Measurements from ENCODE around the gene BDKRB2.

Gene BDKRB2

DNA sequence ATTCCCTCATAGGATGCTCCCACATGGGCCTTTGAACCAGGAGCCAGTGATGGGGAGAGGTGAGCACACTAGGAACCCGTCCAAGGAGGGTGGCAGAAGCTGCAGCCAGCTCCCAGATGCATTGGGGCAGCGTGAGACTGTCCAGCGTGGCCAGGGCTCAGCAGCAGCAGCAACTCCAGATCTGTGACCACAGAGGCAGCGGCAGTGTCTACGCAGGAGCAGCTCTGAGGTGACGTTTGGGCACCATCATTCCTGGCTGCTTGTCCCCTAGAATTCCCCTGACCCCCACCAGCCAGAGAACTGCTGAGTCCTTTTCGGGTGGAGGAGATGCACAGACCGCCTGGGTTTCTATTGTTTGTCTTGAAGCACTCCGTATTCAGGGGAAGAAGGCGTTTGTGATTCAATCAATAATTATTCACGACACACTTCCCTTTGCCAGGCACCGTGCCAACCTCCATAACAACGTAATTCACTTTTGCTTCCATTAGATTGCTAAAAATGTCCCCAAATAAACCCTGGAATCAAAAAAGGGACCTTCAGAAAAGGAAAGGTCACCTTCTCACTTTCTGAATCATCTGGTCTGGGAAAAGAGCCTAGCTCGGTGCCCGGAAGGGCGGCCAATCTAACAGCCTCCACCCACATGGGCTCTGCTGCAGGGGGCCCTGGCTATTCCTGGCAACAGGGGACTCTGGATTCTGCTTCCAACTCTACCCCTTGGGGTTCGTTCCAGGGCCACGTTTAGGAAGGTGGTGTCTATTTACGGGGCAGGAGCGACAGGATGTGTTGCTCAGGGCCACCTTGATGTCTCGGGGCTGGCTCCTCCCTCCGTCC is 11.4 kb upstream of the BDKRB2 start:
- Histone ChIP-seq H3K27me3 (ENCODE audit: insufficient read depth, low read length) (no peaks in the 10 kb centered on the region), H3K4me1 (ENCODE audit: insufficient read depth, low read length) (peaks cover 25% of the 10 kb centered on the region), H3K9ac (ENCODE audit: low read depth, low read length) (no peak overlapping the region), H3K9me3 (ENCODE audit: insufficient read depth, low read depth, low read length) (no peaks in the 10 kb centered on the region), H3K36me3 (ENCODE audit: insufficient read depth, low read length) (no peaks in the 10 kb centered on the region), H3K4me3 (ENCODE audit: low read length) (no peak overlapping the region), H3K27ac (ENCODE audit: low read depth, low read length) (no peak overlapping the region)
- 84% methylated on average over 22 of the region's 22 CpGs for whole genome bisulfite sequencing

DNA sequence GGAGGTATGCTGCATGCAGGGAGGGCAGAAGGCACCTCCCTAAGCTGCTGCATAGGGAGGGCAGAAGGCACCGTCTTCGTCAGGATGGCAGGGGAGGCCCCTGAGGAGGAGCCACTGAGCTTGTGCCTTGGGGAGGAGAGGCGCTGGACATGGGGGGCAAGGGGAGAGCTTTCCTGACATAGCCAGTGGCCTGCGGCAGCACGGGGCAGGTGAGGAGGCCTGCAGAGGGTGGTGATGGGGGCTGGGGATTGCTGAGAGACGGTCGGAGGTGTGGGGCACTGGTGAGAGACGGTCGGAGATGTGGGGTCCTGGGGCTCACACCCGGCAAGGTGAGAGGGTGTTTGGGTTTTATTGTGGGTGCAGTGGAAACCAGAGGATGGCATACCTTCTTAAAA is 10.4 kb upstream of the BDKRB2 start:
- H3K27ac ChIP-seq (ENCODE audit: low read depth, low read length) = no peak overlapping the region
- H3K27me3 ChIP-seq (ENCODE audit: insufficient read depth, low read length) = no peaks in the 10 kb centered on the region
- no peaks in the 10 kb centered on the region for H3K36me3 ChIP-seq (ENCODE audit: insufficient read depth, low read length)
- peaks cover 25% of the 10 kb centered on the region for H3K4me1 ChIP-seq (ENCODE audit: insufficient read depth, low read length)
- no peaks in the 10 kb centered on the region for H3K9me3 ChIP-seq (ENCODE audit: insufficient read depth, low read depth, low read length)
- H3K9ac ChIP-seq (ENCODE audit: low read depth, low read length) = no peak overlapping the region
- 95% methylated on average over 10 of the region's 10 CpGs for WGBS
- no peak overlapping the region for H3K4me3 ChIP-seq (ENCODE audit: low read length)

DNA sequence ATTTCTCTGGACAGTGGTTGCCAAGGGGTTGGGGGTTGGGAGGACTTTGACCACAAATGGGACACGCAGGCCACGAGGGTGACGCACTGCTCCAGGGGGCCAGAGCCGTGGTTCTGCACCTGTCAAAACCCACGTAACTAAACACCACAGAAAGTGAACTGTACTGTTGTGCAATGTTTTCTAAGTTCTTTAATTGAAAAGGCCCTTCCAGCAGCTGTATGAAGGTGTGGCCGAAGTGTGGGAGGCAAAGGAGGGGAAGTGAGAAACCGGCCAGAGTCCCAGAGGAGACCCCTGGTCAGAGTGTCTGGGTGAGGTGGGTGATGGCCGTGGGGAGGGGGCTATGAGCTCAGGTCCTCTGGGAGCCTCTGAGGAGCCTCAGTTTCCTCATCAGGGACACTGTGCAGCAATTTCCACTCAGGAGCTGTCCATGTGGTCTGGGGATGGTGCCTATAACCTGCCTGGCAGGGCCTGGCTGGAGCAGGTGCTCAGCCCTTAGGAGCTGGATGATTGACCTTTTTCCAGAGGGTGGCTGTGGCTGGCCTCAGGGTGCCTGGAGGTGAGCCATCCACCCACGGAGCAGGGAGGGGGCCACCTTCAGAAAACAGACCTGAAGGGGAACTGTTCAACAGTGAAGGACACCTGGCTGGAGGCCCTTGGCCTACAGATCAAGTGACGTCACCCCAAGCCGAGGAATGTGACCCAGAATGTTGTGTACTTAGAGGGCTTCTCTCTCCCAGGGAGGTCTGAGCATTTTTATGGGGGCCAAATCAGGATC is 9.8 kb upstream of the BDKRB2 start:
- 90% methylated on average over 11 of the region's 11 CpGs for WGBS

DNA sequence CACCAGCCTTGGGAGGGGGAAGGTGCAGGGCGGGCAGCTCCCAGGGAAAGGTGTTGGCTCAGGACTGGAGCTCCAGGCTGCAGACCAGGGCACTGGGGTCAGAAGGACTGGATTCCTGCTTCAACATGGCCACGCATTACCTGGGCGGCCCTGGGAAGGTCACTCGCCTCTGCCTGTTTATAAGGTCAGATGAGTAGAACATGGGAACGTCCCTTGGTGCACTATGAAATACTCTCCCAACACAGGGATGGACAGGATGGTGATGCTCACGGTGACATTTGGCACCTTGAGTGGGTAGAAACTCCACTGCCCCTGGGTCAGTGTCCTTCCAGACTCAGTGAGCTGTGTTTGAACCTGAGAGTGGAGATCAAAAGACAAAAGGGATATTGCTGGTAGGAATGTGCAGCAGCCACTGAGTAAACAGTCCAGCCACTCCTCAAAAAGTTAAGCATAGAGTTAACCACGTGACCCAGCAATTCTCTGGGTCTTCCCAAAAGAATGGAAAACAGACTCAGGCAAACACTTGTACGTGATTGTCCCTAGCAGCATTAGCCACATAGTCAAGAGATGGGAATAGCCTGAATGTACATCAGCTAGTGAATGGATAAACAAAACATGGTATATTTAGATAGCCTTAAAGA is 9.1 kb upstream of the BDKRB2 start:
- 96% methylated on average over 8 of the region's 8 CpGs for WGBS
- H3K9ac ChIP-seq (ENCODE audit: low read depth, low read length) = no peak overlapping the region
- H3K27ac ChIP-seq (ENCODE audit: low read depth, low read length) = no peak overlapping the region
- H3K4me3 ChIP-seq (ENCODE audit: low read length) = no peak overlapping the region
- peaks cover 25% of the 10 kb centered on the region for H3K4me1 ChIP-seq (ENCODE audit: insufficient read depth, low read length)
- no peaks in the 10 kb centered on the region for H3K27me3 ChIP-seq (ENCODE audit: insufficient read depth, low read length)
- H3K9me3 ChIP-seq (ENCODE audit: insufficient read depth, low read depth, low read length) = no peaks in the 10 kb centered on the region
- no peaks in the 10 kb centered on the region for H3K36me3 ChIP-seq (ENCODE audit: insufficient read depth, low read length)

More for the DNA sequence above, 9.8 kb upstream of the BDKRB2 start:
- Histone ChIP-seq H3K36me3 (ENCODE audit: insufficient read depth, low read length) (no peaks in the 10 kb centered on the region), H3K4me1 (ENCODE audit: insufficient read depth, low read length) (peaks cover 25% of the 10 kb centered on the region), H3K9me3 (ENCODE audit: insufficient read depth, low read depth, low read length) (no peaks in the 10 kb centered on the region), H3K27ac (ENCODE audit: low read depth, low read length) (no peak overlapping the region), H3K27me3 (ENCODE audit: insufficient read depth, low read length) (no peaks in the 10 kb centered on the region), H3K4me3 (ENCODE audit: low read length) (no peak overlapping the region), H3K9ac (ENCODE audit: low read depth, low read length) (no peak overlapping the region)

DNA sequence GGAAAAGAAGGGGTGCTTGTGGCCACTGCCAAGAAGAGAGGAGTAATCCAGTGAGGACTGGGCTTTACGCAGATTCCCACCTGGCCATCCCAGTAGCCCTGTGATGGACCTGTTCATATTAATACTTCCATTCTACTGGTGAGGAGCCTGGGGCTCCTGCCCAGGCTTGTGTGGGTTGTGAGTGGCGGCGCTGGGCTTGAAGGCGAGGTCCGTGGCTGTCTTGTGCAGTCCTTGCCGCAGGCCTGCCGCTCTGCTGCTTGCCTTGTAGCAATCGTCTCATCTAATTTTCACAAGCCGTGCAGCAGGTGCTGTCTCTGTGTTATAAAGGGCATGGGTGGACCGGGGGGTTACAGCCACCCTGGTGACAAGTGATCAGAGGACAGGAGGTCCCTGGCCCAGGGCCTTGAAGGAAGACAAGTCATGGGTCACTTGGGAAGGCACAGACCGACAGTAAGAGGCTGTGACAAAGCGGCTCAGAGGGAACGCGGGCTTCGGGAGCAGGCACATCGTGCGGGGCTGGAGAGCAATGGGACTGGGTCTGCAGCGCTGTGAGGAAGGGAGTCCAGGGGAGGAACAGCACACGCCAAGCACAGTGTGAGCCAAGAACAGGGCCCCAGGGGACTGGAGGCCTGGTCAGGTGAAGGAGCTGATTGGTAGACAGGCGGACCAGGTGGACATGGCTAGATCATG is 7.3 kb upstream of the BDKRB2 start:
- Histone ChIP-seq H3K4me1 (ENCODE audit: insufficient read depth, low read length) (peaks cover 14% of the 10 kb centered on the region), H3K36me3 (ENCODE audit: insufficient read depth, low read length) (no peaks in the 10 kb centered on the region), H3K9me3 (ENCODE audit: insufficient read depth, low read depth, low read length) (no peaks in the 10 kb centered on the region), H3K4me3 (ENCODE audit: low read length) (no peak overlapping the region), H3K27ac (ENCODE audit: low read depth, low read length) (no peak overlapping the region), H3K27me3 (ENCODE audit: insufficient read depth, low read length) (no peaks in the 10 kb centered on the region), H3K9ac (ENCODE audit: low read depth, low read length) (no peak overlapping the region)
- 96% methylated on average over 20 of the region's 20 CpGs for WGBS

DNA sequence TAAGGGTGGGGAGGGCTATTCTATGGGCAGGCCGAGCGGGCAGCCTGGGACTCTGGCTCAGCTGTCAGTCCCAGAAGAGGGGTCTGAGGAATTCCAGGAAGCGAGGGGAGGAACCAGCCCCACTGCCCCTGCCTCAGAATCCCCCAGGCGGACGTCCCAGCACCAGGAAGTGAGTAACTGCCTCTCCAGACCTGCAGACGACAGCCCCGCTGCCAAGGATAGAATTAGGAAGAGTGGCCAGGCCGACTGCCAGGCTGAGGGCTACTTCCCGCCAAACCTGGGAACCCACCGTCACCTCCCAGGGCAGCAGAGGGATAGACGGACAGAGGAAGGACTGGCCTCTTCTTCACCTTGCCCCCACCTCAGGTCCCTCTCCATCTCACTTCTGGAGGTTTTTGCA is 6.7 kb upstream of the BDKRB2 start:
- H3K27me3 ChIP-seq (ENCODE audit: insufficient read depth, low read length) = no peaks in the 10 kb centered on the region
- H3K9me3 ChIP-seq (ENCODE audit: insufficient read depth, low read depth, low read length) = no peaks in the 10 kb centered on the region
- 84% methylated on average over 11 of the region's 11 CpGs for WGBS
- no peak overlapping the region for H3K4me3 ChIP-seq (ENCODE audit: low read length)
- no peaks in the 10 kb centered on the region for H3K36me3 ChIP-seq (ENCODE audit: insufficient read depth, low read length)
- no peak overlapping the region for H3K9ac ChIP-seq (ENCODE audit: low read depth, low read length)
- H3K4me1 ChIP-seq (ENCODE audit: insufficient read depth, low read length) = peaks cover 8% of the 10 kb centered on the region
- no peak overlapping the region for H3K27ac ChIP-seq (ENCODE audit: low read depth, low read length)

DNA sequence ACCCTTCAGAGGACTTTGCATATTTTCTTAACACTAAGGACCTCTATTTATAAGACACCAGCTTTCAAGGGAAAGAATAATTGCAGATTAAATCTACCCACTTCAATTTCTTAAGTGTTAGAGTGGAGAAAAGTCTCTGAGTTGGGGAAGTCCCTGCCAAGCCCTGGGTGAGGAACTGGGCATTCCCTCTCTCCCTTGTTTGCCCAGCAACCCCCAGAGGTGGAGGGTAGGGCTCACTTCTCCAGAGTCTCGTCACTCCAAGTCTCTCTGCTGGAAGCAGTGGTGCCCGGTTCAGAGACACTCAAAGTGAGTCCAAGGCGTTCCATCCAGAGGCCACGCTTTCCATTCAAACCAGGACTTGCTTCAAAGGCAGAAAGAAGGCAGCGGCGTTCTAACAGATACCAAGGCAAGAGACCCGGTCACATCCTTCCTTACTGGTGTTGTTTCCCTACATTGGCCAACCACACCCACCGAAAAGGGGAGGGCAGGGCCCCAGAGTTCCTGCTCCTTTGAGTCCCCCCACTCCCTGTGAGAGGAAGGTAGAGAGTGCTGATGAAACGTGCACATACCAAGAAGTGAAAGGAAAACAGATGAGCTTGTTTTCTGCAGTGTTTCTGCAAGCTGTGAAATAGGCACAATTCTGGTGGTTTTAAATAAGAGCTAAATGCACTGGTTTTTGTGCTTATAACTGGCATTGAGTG is 6.1 kb upstream of the BDKRB2 start:
- Histone ChIP-seq H3K4me3 (ENCODE audit: low read length) (no peak overlapping the region), H3K4me1 (ENCODE audit: insufficient read depth, low read length) (peaks cover 2% of the 10 kb centered on the region), H3K27me3 (ENCODE audit: insufficient read depth, low read length) (peaks cover 3% of the 10 kb centered on the region), H3K9me3 (ENCODE audit: insufficient read depth, low read depth, low read length) (no peaks in the 10 kb centered on the region), H3K36me3 (ENCODE audit: insufficient read depth, low read length) (no peaks in the 10 kb centered on the region), H3K27ac (ENCODE audit: low read depth, low read length) (no peak overlapping the region), H3K9ac (ENCODE audit: low read depth, low read length) (no peak overlapping the region)
- WGBS = 70% methylated on average over 9 of the region's 9 CpGs

DNA sequence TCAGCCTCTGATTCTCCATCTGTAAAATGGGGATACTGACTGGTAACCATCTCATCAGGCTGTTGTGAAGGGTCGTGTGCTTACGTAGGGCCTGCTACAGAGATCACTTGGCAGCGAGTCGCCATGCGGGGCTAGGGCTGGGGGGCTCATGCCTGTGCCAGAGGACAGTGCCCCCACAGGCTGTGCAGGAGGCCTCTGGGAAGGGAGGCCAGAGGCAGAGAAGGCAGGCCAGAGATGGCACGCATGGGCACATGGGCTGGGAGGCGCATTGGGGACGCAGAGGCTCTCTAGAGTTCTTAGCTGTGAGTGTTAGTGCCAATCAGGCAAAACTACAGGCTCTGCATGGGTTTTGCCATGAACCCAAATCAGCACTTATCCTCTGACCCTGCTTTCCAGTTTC is 3.5 kb upstream of the BDKRB2 start:
- Histone ChIP-seq H3K27me3 (ENCODE audit: insufficient read depth, low read length) (peaks cover 26% of the 10 kb centered on the region), H3K9ac (ENCODE audit: low read depth, low read length) (no peak overlapping the region), H3K4me3 (ENCODE audit: low read length) (no peak overlapping the region), H3K9me3 (ENCODE audit: insufficient read depth, low read depth, low read length) (no peaks in the 10 kb centered on the region), H3K27ac (ENCODE audit: low read depth, low read length) (no peak overlapping the region), H3K36me3 (ENCODE audit: insufficient read depth, low read length) (no peaks in the 10 kb centered on the region), H3K4me1 (ENCODE audit: insufficient read depth, low read length) (peaks cover 20% of the 10 kb centered on the region; the same call in 1 of the 2 replicates)
- 94% methylated on average over 8 of the region's 8 CpGs for whole genome bisulfite sequencing

DNA sequence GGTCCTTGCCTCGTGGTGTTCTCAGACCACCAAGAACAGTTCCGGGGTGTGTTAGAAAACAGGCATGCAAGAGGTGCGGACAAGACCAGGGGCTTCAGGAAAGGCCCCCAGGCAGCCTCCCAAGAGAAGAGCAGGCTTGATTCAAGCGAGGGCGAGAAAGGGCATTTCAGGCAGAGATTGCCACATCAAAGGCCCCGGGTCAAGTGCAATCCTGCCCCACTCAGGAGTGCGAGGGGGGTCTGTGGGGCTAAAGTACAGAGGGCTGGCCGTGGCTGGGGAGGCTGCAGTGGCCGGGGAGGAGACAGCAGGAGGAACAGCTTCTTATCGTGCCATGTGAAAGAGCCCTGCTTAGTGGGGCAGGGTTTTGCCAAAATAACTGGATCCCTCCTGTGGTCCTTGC is 2.7 kb upstream of the BDKRB2 start:
- Histone ChIP-seq H3K27ac (ENCODE audit: low read depth, low read length) (no peak overlapping the region), H3K27me3 (ENCODE audit: insufficient read depth, low read length) (peaks cover 26% of the 10 kb centered on the region), H3K4me3 (ENCODE audit: low read length) (no peak overlapping the region), H3K36me3 (ENCODE audit: insufficient read depth, low read length) (no peaks in the 10 kb centered on the region), H3K9me3 (ENCODE audit: insufficient read depth, low read depth, low read length) (no peaks in the 10 kb centered on the region), H3K9ac (ENCODE audit: low read depth, low read length) (no peak overlapping the region), H3K4me1 (ENCODE audit: insufficient read depth, low read length) (peaks cover 20% of the 10 kb centered on the region; the same call in 1 of the 2 replicates)
- 87% methylated on average over 10 of the region's 10 CpGs for WGBS

DNA sequence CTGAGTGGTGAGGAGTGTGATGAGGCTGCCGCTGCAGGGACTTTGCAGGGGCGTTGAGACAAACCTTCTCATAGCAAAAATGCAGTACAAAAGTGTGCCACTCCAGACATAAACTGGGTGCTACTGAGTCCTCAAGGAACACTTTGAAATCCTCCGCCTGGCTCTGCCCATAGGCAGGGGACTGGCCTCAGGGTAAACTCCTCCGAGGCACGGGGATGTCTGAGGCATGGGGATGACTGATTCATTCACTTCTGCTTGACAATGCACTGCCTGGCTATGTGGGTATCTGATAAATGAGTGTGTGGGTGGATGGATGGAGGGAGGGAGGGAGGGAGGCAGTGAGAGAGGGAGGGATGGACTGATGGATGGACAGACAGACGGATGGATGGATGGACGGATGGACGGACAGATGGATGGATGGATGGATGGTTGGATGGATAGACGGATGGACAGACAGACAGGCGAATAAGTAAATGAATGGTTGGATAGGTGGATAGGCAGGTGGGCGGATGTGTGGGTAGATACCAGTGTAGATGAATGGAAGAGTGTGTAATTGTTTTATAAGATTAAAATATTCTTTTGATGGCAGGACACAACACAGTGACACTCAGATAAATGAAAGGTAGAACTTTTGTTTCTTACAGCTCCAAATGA is 2.1 kb upstream of the BDKRB2 start:
- Histone ChIP-seq H3K4me3 (ENCODE audit: low read length) (no peak overlapping the region), H3K27ac (ENCODE audit: low read depth, low read length) (no peak overlapping the region), H3K9me3 (ENCODE audit: insufficient read depth, low read depth, low read length) (no peaks in the 10 kb centered on the region), H3K27me3 (ENCODE audit: insufficient read depth, low read length) (peaks cover 26% of the 10 kb centered on the region), H3K9ac (ENCODE audit: low read depth, low read length) (no peak overlapping the region), H3K4me1 (ENCODE audit: insufficient read depth, low read length) (peaks cover 20% of the 10 kb centered on the region; the same call in 1 of the 2 replicates), H3K36me3 (ENCODE audit: insufficient read depth, low read length) (no peaks in the 10 kb centered on the region)
- WGBS = 88% methylated on average over 11 of the region's 11 CpGs
